Astrocyte of the cerebellum (primary cell): Measurements from ENCODE around the gene COL19A1.
"Not testable (repeated sequence)": the region's sequence is repeated elsewhere in the genome, so short reads cannot be mapped to it uniquely, and the experiment has no call there.

Source experiments
- DNase-seq: peaks from one replicate; pipeline ENCODE4 v3.0.0-alpha.2; 2011; ENCODE audit warnings: low read depth
- H3K4me3 ChIP-seq: 2 replicates; pipeline ENCODE4 v1.5.1; 2011; ENCODE audit warnings: mild to moderate bottlenecking, low read depth, low read length, moderate library complexity
- CTCF ChIP-seq: IDR thresholded peaks from 2 replicates; pipeline ENCODE4 v1.5.1; 2012; ENCODE audit warnings: low read length, low read depth, moderate library complexity, mild to moderate bottlenecking; ENCODE audit errors: missing control alignments
- in situ Hi-C: cut with HindIII; loops from 2 replicates; pipeline ENCODE4 v1.10.0; 2017; ENCODE audit warnings: low sequenced_read_pairs

Gene COL19A1

DNA sequence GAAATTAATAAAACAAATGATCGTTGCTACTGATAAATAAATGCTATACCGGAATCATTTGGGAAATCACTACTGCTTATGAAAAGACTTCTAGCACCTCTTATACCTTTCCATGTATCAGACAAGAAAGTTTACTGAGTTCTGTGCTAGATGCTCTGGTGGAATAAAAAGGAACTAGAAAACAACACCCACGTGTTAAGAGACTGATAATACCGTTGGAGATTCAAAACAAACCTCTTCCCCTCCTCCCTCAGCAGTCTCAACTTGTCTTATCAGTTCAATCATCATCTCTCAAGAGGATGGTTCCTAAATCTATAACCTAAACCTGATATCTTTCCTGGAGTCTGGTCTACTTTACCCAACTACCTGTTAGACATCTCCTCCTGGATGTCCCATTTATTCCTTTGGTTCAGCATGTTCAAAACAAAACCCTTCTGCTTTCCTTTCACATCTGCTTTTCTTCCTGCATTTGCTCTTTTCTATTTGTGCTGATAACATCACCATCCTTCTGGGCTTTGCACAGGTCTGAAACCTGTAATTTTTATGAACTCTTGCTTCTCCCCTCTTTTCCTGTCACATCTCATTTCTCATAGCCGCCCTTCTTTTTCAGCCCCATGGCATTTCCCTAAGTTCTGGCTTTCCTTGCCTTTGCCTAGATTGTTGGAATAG, 122.2 kb downstream of the COL19A1 start:
- no peak overlapping the region for H3K4me3 ChIP-seq
- no peak for TF ChIP-seq CTCF
- no peak for DNase-seq
- in situ Hi-C loops: no loop called here

- no peak for TF ChIP-seq CTCF
- in situ Hi-C loops: no loop called here
- no peak for DNase-seq
- no peak overlapping the region for H3K4me3 ChIP-seq
Observed at GRCh38 chr6:69994251-69994650, 127.9 kb downstream of the COL19A1 start.

GRCh38 chr6:70008189-70008588, 141.8 kb downstream of the COL19A1 start:
- in situ Hi-C loops: no loop called here
- no peak for TF ChIP-seq CTCF
- DNase-seq: no peak
- no peak overlapping the region for H3K4me3 ChIP-seq

DNA sequence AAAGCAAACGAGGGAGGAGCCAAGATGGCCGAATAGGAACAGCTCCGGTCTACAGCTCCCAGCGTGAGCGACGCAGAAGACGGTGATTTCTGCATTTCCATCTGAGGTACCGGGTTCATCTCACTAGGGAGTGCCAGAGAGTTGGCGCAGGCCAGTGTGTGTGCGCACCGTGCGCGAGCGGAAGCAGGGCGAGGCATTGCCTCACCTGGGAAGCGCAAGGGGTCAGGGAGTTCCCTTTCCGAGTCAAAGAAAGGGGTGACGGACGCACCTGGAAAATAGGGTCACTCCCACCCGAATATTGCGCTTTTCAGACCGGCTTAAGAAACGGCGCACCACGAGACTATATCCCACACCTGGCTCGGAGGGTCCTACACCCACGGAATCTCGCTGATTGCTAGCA, 144.0 kb downstream of the COL19A1 start:
- DNase-seq, H3K4me3 ChIP-seq, in situ Hi-C loops: not testable (repeated sequence)

DNA sequence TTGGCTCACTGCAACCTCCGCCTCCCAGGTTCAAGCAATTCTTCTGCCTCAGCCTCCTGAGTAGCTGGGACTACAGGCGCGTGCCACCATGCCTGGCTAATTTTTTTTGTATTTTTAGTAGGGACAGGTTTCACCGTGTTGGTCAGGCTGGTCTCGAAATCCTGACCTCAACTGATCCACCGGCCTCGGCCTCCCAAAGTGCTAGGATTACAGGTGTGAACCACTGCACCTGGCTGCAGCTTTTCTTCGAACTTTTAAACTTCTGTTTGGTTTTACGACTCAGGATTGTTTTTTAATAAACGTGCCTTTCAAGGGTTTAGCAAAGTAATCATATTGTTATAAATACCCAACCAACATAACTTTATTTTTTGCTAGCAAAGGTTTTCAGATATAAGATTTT, 156.8 kb downstream of the COL19A1 start:
- DNase-seq, H3K4me3 ChIP-seq, in situ Hi-C loops: not testable (repeated sequence)

DNA sequence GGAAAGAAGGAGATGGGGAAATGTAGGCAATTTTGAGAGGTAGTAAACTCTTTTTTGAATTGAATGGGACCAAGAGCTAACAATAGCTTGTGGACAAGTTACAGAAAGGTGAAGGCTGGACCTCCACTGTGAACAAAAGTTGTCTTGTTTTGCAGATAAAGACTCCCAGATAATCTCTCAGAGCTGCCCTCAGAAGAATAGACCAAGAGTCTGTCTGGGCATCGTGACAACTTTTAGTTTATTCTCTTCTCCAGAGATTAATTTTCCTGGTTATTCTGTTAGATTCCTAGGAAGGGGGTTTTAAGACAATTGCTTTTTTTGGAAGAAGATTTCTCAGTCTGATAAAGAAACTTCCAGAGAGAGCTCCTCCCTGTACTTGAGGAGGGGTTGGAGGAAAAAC, 161.9 kb downstream of the COL19A1 start:
- in situ Hi-C loops: no loop called here
- no peak for DNase-seq
- no peak for TF ChIP-seq CTCF
- H3K4me3 ChIP-seq: no peak overlapping the region

GRCh38 chr6:70028926-70029325, 162.6 kb downstream of the COL19A1 start:
- DNase-seq: no peak
- in situ Hi-C loops: no loop called here
- no peak overlapping the region for H3K4me3 ChIP-seq

More at GRCh38 chr6:70028926-70029325, 162.6 kb downstream of the COL19A1 start:
- TF ChIP-seq CTCF: no peak
